Mesendoderm (in vitro differentiated cells): ENCODE measurements around the gene WASF2.

Experiments used
- DNase-seq: peaks from one replicate; pipeline ENCODE4 v3.0.0; 2013
- H2AK5ac ChIP-seq: 2 replicates; pipeline ENCODE4 v1.6.1; 2013; ENCODE audit warnings: low read length, inconsistent platforms
- H2BK120ac ChIP-seq: 2 replicates; pipeline ENCODE4 v1.6.1; 2013; ENCODE audit warnings: low read depth, mild to moderate bottlenecking, low read length, moderate library complexity, mixed read lengths
- H2BK15ac ChIP-seq: replicated peaks from 2 replicates; pipeline ENCODE4 v1.6.1; 2013; ENCODE audit warnings: low read depth, mild to moderate bottlenecking, moderate library complexity
- H2BK5ac ChIP-seq: 2 replicates; pipeline ENCODE4 v1.6.1; 2013; ENCODE audit warnings: low read length, inconsistent platforms
- H3K18ac ChIP-seq: 2 replicates; pipeline ENCODE4 v1.6.1; 2013; ENCODE audit warnings: mild to moderate bottlenecking, low read length, mixed read lengths
- H3K23ac ChIP-seq: one replicate; pipeline ENCODE4 v1.6.1; 2013; ENCODE audit warnings: low read length
- H3K27ac ChIP-seq: 2 replicates; pipeline ENCODE4 v1.5.1; 2013; ENCODE audit warnings: low read depth, mild to moderate bottlenecking, inconsistent platforms, low read length, moderate library complexity
- H3K27me3 ChIP-seq: 2 replicates; pipeline ENCODE4 v1.6.1; 2013; ENCODE audit warnings: low read length, control low read depth, mild to moderate bottlenecking, inconsistent platforms; ENCODE audit not compliant: insufficient read depth, poor library complexity
- H3K36me3 ChIP-seq: 2 replicates; pipeline ENCODE4 v1.6.1; 2013; ENCODE audit warnings: low read length, inconsistent platforms; ENCODE audit not compliant: control insufficient read depth, insufficient read depth
- H3K4ac ChIP-seq: one replicate; pipeline ENCODE4 v1.6.1; 2013; ENCODE audit warnings: low read depth, mild to moderate bottlenecking, low read length, moderate library complexity
- H3K4me1 ChIP-seq: 2 replicates; pipeline ENCODE4 v1.6.1; 2013; ENCODE audit warnings: low read depth, low read length, inconsistent platforms; ENCODE audit not compliant: control insufficient read depth
- H3K4me2 ChIP-seq: 2 replicates; pipeline ENCODE4 v1.6.1; 2013; ENCODE audit warnings: low read length
- H3K4me3 ChIP-seq: 2 replicates; pipeline ENCODE4 v1.5.1; 2013; ENCODE audit warnings: mild to moderate bottlenecking, low read length
- H3K56ac ChIP-seq: one replicate; pipeline ENCODE4 v1.6.1; 2013; ENCODE audit warnings: low read length
- H3K79me1 ChIP-seq: 2 replicates; pipeline ENCODE4 v1.6.1; 2013; ENCODE audit warnings: low read length, inconsistent platforms
- H3K79me2 ChIP-seq: 2 replicates; pipeline ENCODE4 v1.6.1; 2013; ENCODE audit warnings: mild to moderate bottlenecking, low read length; ENCODE audit not compliant: control insufficient read depth, insufficient read depth
- H3K9ac ChIP-seq: 2 replicates; pipeline ENCODE4 v1.6.1; 2013; ENCODE audit warnings: low read length, inconsistent platforms
- H4K5ac ChIP-seq: one replicate; pipeline ENCODE4 v1.6.1; 2013; ENCODE audit warnings: low read length
- H4K8ac ChIP-seq: one replicate; pipeline ENCODE4 v1.6.1; 2013; ENCODE audit warnings: low read depth, mild to moderate bottlenecking, control low read depth, low read length, moderate library complexity
- WGBS: extraction: QIAGEN DNeasy Blood & Tissue Kit; methylation state at CpG from one replicate; pipeline ENCODE4 v1.1.7; 2013; ENCODE audit warnings: low lambda C conversion rate, missing lambda C conversion rate; ENCODE audit not compliant: insufficient coverage; ENCODE audit errors: extremely low coverage; 5-methylcytosine and 5-hydroxymethylcytosine counted together

The WASF2 gene

GRCh38 chr1:27535386-27535785 lies 45.4 kb upstream of the WASF2 start:
- Histone ChIP-seq H2BK120ac (no peak overlapping the region), H3K18ac (peak overlapping the region; percentile 2), H4K8ac (no peak overlapping the region), H3K27me3 (no peaks in the 10 kb centered on the region), H3K4ac (no peak overlapping the region), H3K4me3 (no peak overlapping the region), H3K27ac (no peak overlapping the region), H4K5ac (no peak overlapping the region), H2AK5ac (no peak overlapping the region), H3K79me1 (peaks cover 7% of the 10 kb centered on the region), H3K56ac (peak overlapping the region; percentile 54), H3K23ac (no peak overlapping the region), H3K9ac (no peak overlapping the region), H3K4me1 (peaks cover 19% of the 10 kb centered on the region), H3K36me3 (no peaks in the 10 kb centered on the region), H3K4me2 (no peak overlapping the region), H2BK15ac (no peak overlapping the region), H3K79me2 (no peaks in the 10 kb centered on the region), H2BK5ac (no peak overlapping the region)
- no CpG with 5 or more reads among the region's 2 CpGs for WGBS
- DNase-seq = no peak

GRCh38 chr1:27531959-27532685 lies 42.2 kb upstream of the WASF2 start:
- Histone ChIP-seq H3K79me1 (peaks cover 3% of the 10 kb centered on the region), H2BK15ac (no peak overlapping the region), H2AK5ac (no peak overlapping the region), H3K4me2 (no peak overlapping the region), H2BK120ac (no peak overlapping the region), H3K36me3 (no peaks in the 10 kb centered on the region), H3K27ac (no peak overlapping the region), H4K8ac (no peak overlapping the region), H3K9ac (no peak overlapping the region), H3K56ac (no peak overlapping the region), H3K4me1 (peaks cover 19% of the 10 kb centered on the region), H3K23ac (no peak overlapping the region), H3K18ac (no peak overlapping the region), H3K4ac (no peak overlapping the region), H3K79me2 (no peaks in the 10 kb centered on the region), H2BK5ac (no peak overlapping the region), H3K27me3 (no peaks in the 10 kb centered on the region), H4K5ac (no peak overlapping the region), H3K4me3 (no peak overlapping the region)
- no CpG with 5 or more reads among the region's 14 CpGs for WGBS
- DNase-seq = no peak

GRCh38 chr1:27530192-27530591 lies 40.2 kb upstream of the WASF2 start:
- Histone ChIP-seq H3K23ac (no peak overlapping the region), H3K4me2 (no peak overlapping the region), H2BK15ac (no peak overlapping the region), H3K56ac (no peak overlapping the region), H3K9ac (no peak overlapping the region), H3K18ac (no peak overlapping the region), H2BK120ac (no peak overlapping the region), H3K27ac (no peak overlapping the region), H2AK5ac (no peak overlapping the region), H3K79me2 (no peaks in the 10 kb centered on the region), H3K4ac (no peak overlapping the region), H3K36me3 (no peaks in the 10 kb centered on the region), H3K79me1 (peaks cover 1% of the 10 kb centered on the region), H3K27me3 (no peaks in the 10 kb centered on the region), H3K4me1 (peaks cover 16% of the 10 kb centered on the region), H3K4me3 (no peak overlapping the region), H2BK5ac (no peak overlapping the region), H4K8ac (no peak overlapping the region), H4K5ac (no peak overlapping the region)
- no peak for DNase-seq
- WGBS = no CpG with 5 or more reads among the region's 10 CpGs

GRCh38 chr1:27529704-27530018 lies 39.7 kb upstream of the WASF2 start:
- H4K8ac ChIP-seq = no peak overlapping the region
- no peaks in the 10 kb centered on the region for H3K79me1 ChIP-seq
- no peaks in the 10 kb centered on the region for H3K79me2 ChIP-seq
- H3K36me3 ChIP-seq = no peaks in the 10 kb centered on the region
- no peak overlapping the region for H3K4me2 ChIP-seq
- no peak overlapping the region for H3K4me3 ChIP-seq
- H3K4ac ChIP-seq = no peak overlapping the region
- no peak overlapping the region for H4K5ac ChIP-seq
- no peak overlapping the region for H2BK120ac ChIP-seq
- no peak overlapping the region for H2AK5ac ChIP-seq
- no peak overlapping the region for H2BK5ac ChIP-seq
- no peak overlapping the region for H3K18ac ChIP-seq
- H3K56ac ChIP-seq = no peak overlapping the region
- WGBS = no CpG with 5 or more reads among the region's 5 CpGs
- no peak for DNase-seq
- no peak overlapping the region for H3K27ac ChIP-seq
- no peak overlapping the region for H3K23ac ChIP-seq
- H3K27me3 ChIP-seq = no peaks in the 10 kb centered on the region
- H3K9ac ChIP-seq = no peak overlapping the region
- no peak overlapping the region for H2BK15ac ChIP-seq
- H3K4me1 ChIP-seq = peaks cover 17% of the 10 kb centered on the region

DNA sequence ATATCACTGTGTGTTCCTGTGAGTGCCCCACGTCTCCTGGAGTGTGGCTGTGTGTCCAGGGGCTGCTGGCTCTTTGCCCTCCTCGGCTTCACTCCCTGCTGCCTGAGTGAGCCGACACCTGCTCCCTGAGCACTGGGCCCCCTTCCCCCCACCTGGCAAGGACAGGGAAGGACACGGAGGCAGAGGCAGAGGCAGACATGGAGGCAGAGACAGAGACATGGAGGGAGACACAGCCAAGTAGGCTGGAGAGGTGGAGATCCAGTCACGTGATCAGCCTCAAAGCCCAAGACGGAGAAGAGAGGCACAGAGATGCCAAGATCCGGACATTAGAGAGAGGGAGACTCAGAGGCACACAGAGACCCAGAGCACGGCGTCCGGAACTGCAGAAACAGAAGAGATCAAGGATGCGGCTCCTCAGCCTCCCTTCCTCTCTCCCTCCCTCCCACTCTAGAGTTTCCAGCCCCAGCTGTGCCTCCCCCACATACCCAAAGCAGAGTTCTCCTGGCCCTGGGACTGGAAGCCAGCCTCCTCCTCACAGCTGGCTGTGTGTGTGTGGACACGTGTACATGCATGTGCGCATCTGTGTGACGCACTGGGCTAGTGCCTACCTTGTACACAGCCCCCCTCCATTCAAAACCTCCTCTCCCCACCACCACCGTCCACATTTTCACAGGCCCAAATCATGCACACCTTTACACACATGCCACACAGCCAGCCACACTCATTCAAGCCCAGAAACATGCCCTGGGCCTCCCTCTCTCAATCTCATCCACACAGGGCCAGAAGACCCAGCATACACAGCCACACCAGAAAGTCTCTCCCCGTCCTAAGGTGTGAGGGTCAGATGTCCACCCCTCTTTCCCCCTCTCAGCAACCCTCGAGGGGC lies 39.1 kb upstream of the WASF2 start:
- peak; percentile 64 for DNase-seq
- Histone ChIP-seq H3K18ac (no peak overlapping the region), H3K27me3 (no peaks in the 10 kb centered on the region), H4K5ac (no peak overlapping the region), H3K79me1 (no peaks in the 10 kb centered on the region), H3K23ac (no peak overlapping the region), H3K27ac (no peak overlapping the region), H3K4me1 (peaks cover 17% of the 10 kb centered on the region), H2AK5ac (no peak overlapping the region), H3K79me2 (no peaks in the 10 kb centered on the region), H4K8ac (no peak overlapping the region), H3K4me3 (no peak overlapping the region), H2BK15ac (no peak overlapping the region), H2BK120ac (no peak overlapping the region), H2BK5ac (no peak overlapping the region), H3K56ac (peak overlapping the region; percentile 66), H3K36me3 (no peaks in the 10 kb centered on the region), H3K9ac (no peak overlapping the region), H3K4me2 (peak overlapping the region; percentile 66), H3K4ac (no peak overlapping the region)
- WGBS = no CpG with 5 or more reads among the region's 17 CpGs
